B cell (primary cell): ENCODE data around the gene CAMTA1. TPM values are rescaled to one million over a fixed set of nuclear protein-coding genes. Genes with fewer than 3 reads are reported as not detected.

Experiments
- ATAC-seq: fragments of 200-7000 bp; cut with Tn5 transposase; one replicate; pipeline ENCODE4 v1.10.0; 2021; ENCODE audit warnings: low read depth, mild to moderate bottlenecking, moderate number of reproducible peaks, moderate library complexity
- CTCF ChIA-PET: fragments of 350-600 bp; sonication (Branson Sonifier 250); formaldehyde crosslinking; loops from one replicate; lab custom pipeline; 2021; ENCODE audit warnings: antibody characterized with exemption, inconsistent platforms; lab: Charles Lee
- POLR2A ChIA-PET: fragments of 350-600 bp; sonication (Branson Sonifier 250); formaldehyde crosslinking; loops from one replicate; lab custom pipeline; 2021; ENCODE audit warnings: antibody characterized with exemption; lab: Charles Lee
- DNase-seq: peaks from one replicate; pipeline ENCODE4 v3.0.0; 2013
- H2AFZ ChIP-seq: 2 replicates; pipeline ENCODE4 v1.6.1; 2012; ENCODE audit warnings: mild to moderate bottlenecking, low read depth, low read length; ENCODE audit not compliant: insufficient read depth, poor library complexity, severe bottlenecking
- H3K27ac ChIP-seq, 2 donors: 1 replicate in 1 of 2; 2 replicates in 1 of 2; pipeline ENCODE4 v1.5.1; 2012 to 2013; ENCODE audit warnings: low read length in 2 of 2, mild to moderate bottlenecking in 2 of 2, moderate library complexity in 1 of 2
- H3K27me3 ChIP-seq, 4 experiments: fragments of 200-600 bp in 1 of 4; sonication (generic) in 1 of 4; replicated peaks in 1 of 4; 1 replicate in 2 of 4; 2 replicates in 2 of 4; pipeline versions ENCODE4 v1.6.1 to v1.7.0; 2013 to 2016; ENCODE audit warnings: low read length in 3 of 4, mild to moderate bottlenecking in 2 of 4, mixed read lengths in 1 of 4, moderate library complexity in 1 of 4; ENCODE audit not compliant: insufficient read depth in 4 of 4, control insufficient read depth in 3 of 4; ENCODE audit errors: control extremely low read depth in 1 of 4
- H3K36me3 ChIP-seq, 2 experiments: replicated peaks in 1 of 2; 1 replicate in 1 of 2; 2 replicates in 1 of 2; pipeline versions ENCODE4 v1.6.1 to v1.7.1; 2013; ENCODE audit warnings: low read length in 1 of 2; ENCODE audit not compliant: insufficient read depth in 2 of 2, control insufficient read depth in 1 of 2; ENCODE audit errors: control extremely low read depth in 1 of 2, extremely low read depth in 1 of 2
- H3K4me1 ChIP-seq, 2 donors: fragments of 200-600 bp in 1 of 2; sonication (generic) in 1 of 2; 1 replicate in 1 of 2; 2 replicates in 1 of 2; pipeline versions ENCODE4 v1.5.1 to v1.6.1; 2013 to 2017; ENCODE audit warnings: low read length in 2 of 2; ENCODE audit not compliant: control insufficient read depth in 2 of 2, insufficient read depth in 2 of 2
- H3K4me2 ChIP-seq: replicated peaks from 2 replicates; pipeline ENCODE3; 2012; ENCODE audit warnings: mild to moderate bottlenecking, low read depth, low read length; ENCODE audit not compliant: poor library complexity, severe bottlenecking
- H3K4me3 ChIP-seq, 5 experiments: fragments of 200-600 bp in 1 of 5; sonication (generic) in 1 of 5; 1 replicate in 3 of 5; 2 replicates in 2 of 5; pipeline versions ENCODE4 v1.5.1 to v1.7.0; 2011 to 2016; ENCODE audit warnings: low read length in 4 of 5, mild to moderate bottlenecking in 4 of 5, low read depth in 2 of 5, control low read depth in 1 of 5, moderate library complexity in 1 of 5; ENCODE audit not compliant: insufficient read depth in 1 of 5; ENCODE audit errors: control extremely low read depth in 1 of 5, extremely low read depth in 1 of 5
- H3K79me2 ChIP-seq: fragments of 200-600 bp; sonication (generic); one replicate; pipeline ENCODE4 v1.6.0; 2016; ENCODE audit warnings: low read length; ENCODE audit not compliant: control insufficient read depth, insufficient read depth
- H3K9ac ChIP-seq: fragments of 200-600 bp; sonication (generic); 2 replicates; pipeline ENCODE4 v1.6.1; 2017; ENCODE audit warnings: mild to moderate bottlenecking, low read length, moderate library complexity
- H3K9me3 ChIP-seq, 3 donors: one replicate each; pipeline versions ENCODE4 v1.6.1 to v1.7.1; 2013; ENCODE audit warnings: low read length in 2 of 3; ENCODE audit not compliant: control insufficient read depth in 2 of 3, insufficient read depth in 1 of 3; ENCODE audit errors: control extremely low read depth in 1 of 3
- H4K20me1 ChIP-seq: 2 replicates; pipeline ENCODE4 v1.6.0; 2012; ENCODE audit warnings: mild to moderate bottlenecking, low read length; ENCODE audit not compliant: insufficient read depth, control insufficient read depth, poor library complexity, severe bottlenecking
- H3K27ac Mint-ChIP-seq: one replicate; pipeline ENCODE4 v1.8.0; 2021; ENCODE audit warnings: mixed read lengths
- H3K27me3 Mint-ChIP-seq: one replicate; pipeline ENCODE4 v1.8.0; 2021; ENCODE audit warnings: mixed read lengths
- H3K4me1 Mint-ChIP-seq: one replicate; pipeline ENCODE4 v1.8.0; 2021; ENCODE audit warnings: mixed read lengths
- H3K4me3 Mint-ChIP-seq: one replicate; pipeline ENCODE4 v1.8.0; 2021; ENCODE audit warnings: mixed read lengths
- H3K9me3 Mint-ChIP-seq: one replicate; pipeline ENCODE4 v1.8.0; 2022; ENCODE audit warnings: mixed read lengths; ENCODE audit not compliant: insufficient read depth
- CTCF ChIP-seq: fragments of 200-600 bp; IDR thresholded peaks from one replicate; pipeline ENCODE4 v1.8.0; 2022; ENCODE audit warnings: antibody characterized with exemption, mild to moderate bottlenecking
- EZH2 ChIP-seq: IDR thresholded peaks from 2 replicates; pipeline ENCODE4 v1.6.1; 2012; ENCODE audit warnings: borderline replicate concordance, low read depth, mild to moderate bottlenecking, moderate library complexity, low read length; ENCODE audit not compliant: insufficient read depth, poor library complexity, severe bottlenecking
- WGBS: methylation state at CpG from one replicate; pipeline ENCODE4 v1.1.5; 2013; ENCODE audit warnings: missing lambda C conversion rate; ENCODE audit not compliant: insufficient coverage; 5-methylcytosine and 5-hydroxymethylcytosine counted together
- intact Hi-C: fragments of 100-400 bp; cut with micrococcal nuclease; formaldehyde crosslinking; loops from one replicate; pipeline ENCODE4 v1.10.0; 2022
- polyA plus RNA-seq: library from polyadenylated mRNA; depleted of rRNA; stranded (reverse); fragments of >200 nt; gene quantifications from 2 replicates; pipeline ENCODE4 v1.2.3, GENCODE V29; 2012
- total RNA-seq, 2 donors: library from RNA; stranded (reverse); fragments of 120-200 nt in 1 of 2; gene quantifications; 1 replicate in 1 of 2; 2 replicates in 1 of 2; pipeline versions ENCODE4 v1.2.3 to v1.2.4, GENCODE V29; 2013 to 2022

CAMTA1 gene
- total and polyA plus RNA-seq, 2 donors (not counting 1 experiment from before 2014, with no cell fraction given) = 42.2 to 45.7 TPM

DNA sequence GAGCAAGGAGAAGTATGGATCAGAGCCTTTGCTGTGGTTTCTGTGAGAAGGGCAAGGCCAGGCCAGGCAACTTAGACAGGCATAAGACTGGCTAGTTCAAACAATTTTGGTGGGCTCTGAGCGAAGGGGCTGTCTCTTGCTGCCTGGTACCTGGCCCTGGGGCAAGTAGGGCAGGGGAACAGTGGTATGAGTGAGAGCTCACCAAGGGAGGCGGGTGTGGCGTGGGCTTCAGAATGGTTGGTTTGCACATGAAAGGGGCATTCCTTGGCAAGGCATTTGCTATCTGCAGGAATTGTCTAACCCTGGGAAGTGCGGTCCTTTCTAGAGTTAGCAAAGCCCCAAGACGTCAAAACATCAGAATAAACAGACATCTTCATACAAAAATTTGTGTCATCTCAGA, 210.5 kb downstream of the CAMTA1 start:
- TF ChIP-seq CTCF = no peak
- TF ChIP-seq EZH2 = no peak
- H3K9me3 Mint-ChIP-seq = peaks cover 9% of the 10 kb centered on the region
- Histone ChIP-seq H3K27ac (no peak overlapping the region), H3K4me1 (no peaks in the 10 kb centered on the region), H3K9ac (no peak overlapping the region), H2AFZ (no peak overlapping the region), H4K20me1 (no peaks in the 10 kb centered on the region), H3K79me2 (no peaks in the 10 kb centered on the region), H3K4me2 (no peak overlapping the region), H3K9me3 (peaks cover 0 to 3% (median 0%) of the 10 kb centered on the region in 3 donors), H3K36me3 (no peaks in the 10 kb centered on the region), H3K27me3 (no peaks in the 10 kb centered on the region), H3K4me3 (no peak overlapping the region)
- H3K27me3 Mint-ChIP-seq = peaks cover 19% of the 10 kb centered on the region
- ATAC-seq (no peak), DNase-seq (no peak)
- 87% methylated on average over 3 of the region's 5 CpGs for WGBS
- H3K4me1 Mint-ChIP-seq = no peaks in the 10 kb centered on the region
- intact Hi-C loops = no loop called here
- H3K4me3 Mint-ChIP-seq = no peak overlapping the region
- POLR2A ChIA-PET = no interaction called here
- CTCF ChIA-PET = no interaction called here
- H3K27ac Mint-ChIP-seq = no peak overlapping the region

GRCh38 chr1:6996371-6996770, 211.1 kb downstream of the CAMTA1 start:
- intact Hi-C loops = no loop called here
- Histone ChIP-seq H3K9me3 (peaks cover 0 to 3% (median 0%) of the 10 kb centered on the region in 3 donors), H2AFZ (no peak overlapping the region), H3K27me3 (no peaks in the 10 kb centered on the region), H3K27ac (no peak overlapping the region), H3K79me2 (no peaks in the 10 kb centered on the region), H3K36me3 (no peaks in the 10 kb centered on the region), H3K4me2 (no peak overlapping the region), H3K4me3 (no peak overlapping the region), H3K9ac (no peak overlapping the region), H3K4me1 (no peaks in the 10 kb centered on the region), H4K20me1 (no peaks in the 10 kb centered on the region)
- H3K4me3 Mint-ChIP-seq = no peak overlapping the region
- no peak for ATAC-seq
- TF ChIP-seq EZH2 (no peak), CTCF (no peak)
- no peak for DNase-seq
- peaks cover 23% of the 10 kb centered on the region for H3K27me3 Mint-ChIP-seq
- CTCF ChIA-PET = no interaction called here
- no peaks in the 10 kb centered on the region for H3K4me1 Mint-ChIP-seq
- POLR2A ChIA-PET = no interaction called here
- no peak overlapping the region for H3K27ac Mint-ChIP-seq
- H3K9me3 Mint-ChIP-seq = peaks cover 9% of the 10 kb centered on the region
